ENCODE data around the gene CADPS2.

Gene CADPS2

DNA sequence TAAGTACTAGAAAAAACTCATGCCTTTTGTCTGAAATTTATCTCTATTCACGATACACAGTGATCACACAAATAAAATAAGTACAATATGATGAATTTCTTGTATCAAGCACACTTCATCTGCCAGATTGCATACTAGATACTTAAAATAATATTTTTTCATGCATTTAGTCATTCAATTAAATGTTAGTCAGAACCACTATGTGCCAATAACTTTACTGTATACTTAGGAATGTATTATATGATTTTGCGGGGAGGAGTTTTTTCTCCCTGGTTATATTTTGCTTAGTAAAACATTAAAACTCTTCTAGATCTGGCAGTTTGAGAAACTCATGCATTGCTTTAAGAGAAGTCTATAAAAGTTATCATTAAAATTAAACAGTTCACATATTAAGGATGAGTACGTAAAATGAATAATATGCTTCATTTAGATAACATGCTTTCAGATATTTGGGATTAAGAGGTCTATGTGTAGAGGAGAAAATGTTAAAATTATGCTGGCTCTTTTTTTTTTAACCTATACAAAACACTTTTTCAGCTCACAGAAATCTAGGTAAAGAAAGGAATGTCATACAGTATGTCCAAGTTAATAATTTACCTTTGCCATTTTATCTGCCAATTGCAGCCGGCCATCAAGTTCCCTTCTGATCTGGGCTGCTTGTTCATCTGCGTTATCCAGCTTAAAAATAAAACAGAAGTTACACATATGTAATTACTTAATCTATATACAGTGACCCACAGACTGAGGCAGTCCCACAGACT, 257.4 kb downstream of the CADPS2 start:
- TF ChIP-seq, protein P1, sequence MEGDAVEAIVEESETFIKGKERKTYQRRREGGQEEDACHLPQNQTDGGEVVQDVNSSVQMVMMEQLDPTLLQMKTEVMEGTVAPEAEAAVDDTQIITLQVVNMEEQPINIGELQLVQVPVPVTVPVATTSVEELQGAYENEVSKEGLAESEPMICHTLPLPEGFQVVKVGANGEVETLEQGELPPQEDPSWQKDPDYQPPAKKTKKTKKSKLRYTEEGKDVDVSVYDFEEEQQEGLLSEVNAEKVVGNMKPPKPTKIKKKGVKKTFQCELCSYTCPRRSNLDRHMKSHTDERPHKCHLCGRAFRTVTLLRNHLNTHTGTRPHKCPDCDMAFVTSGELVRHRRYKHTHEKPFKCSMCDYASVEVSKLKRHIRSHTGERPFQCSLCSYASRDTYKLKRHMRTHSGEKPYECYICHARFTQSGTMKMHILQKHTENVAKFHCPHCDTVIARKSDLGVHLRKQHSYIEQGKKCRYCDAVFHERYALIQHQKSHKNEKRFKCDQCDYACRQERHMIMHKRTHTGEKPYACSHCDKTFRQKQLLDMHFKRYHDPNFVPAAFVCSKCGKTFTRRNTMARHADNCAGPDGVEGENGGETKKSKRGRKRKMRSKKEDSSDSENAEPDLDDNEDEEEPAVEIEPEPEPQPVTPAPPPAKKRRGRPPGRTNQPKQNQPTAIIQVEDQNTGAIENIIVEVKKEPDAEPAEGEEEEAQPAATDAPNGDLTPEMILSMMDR (IDR thresholded peaks at IDR 0.05; ENCODE audit: extremely low read depth, insufficient read depth, missing control alignments), result no peak
- in situ Hi-C loops (cut with MboI; ENCODE audit: low pct_unique_long_range_greater_than_20kb, low sequenced_read_pairs, unreplicated experiment), result no loop called here
- DNase-seq (ENCODE audit: low spot score), result no peak

DNA sequence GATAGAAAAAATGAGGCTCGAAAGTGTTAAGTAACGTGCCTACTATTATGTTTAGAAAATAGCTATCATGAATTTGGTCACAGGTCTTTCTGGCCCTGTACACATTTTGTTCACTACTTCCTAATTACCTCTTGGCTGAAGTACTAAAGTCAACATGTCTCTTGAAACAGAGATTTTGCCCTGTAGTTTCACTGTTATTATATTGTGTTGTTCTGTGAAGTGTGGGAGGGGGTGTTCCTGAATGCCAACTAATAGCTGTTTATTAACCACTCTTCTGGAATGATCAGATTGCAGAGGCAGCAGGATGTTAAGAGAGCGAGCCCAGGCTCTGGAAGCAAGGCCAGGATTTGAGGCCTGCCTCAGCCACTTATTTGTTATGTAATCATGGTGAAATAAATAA, 259.5 kb downstream of the CADPS2 start:
- in situ Hi-C loops (cut with MboI; ENCODE audit: low pct_unique_long_range_greater_than_20kb, low sequenced_read_pairs, unreplicated experiment), result no loop called here
- DNase-seq (ENCODE audit: low spot score), result no peak
- TF ChIP-seq, protein P1 (IDR thresholded peaks at IDR 0.05; ENCODE audit: extremely low read depth, insufficient read depth, missing control alignments), result no peak

DNA sequence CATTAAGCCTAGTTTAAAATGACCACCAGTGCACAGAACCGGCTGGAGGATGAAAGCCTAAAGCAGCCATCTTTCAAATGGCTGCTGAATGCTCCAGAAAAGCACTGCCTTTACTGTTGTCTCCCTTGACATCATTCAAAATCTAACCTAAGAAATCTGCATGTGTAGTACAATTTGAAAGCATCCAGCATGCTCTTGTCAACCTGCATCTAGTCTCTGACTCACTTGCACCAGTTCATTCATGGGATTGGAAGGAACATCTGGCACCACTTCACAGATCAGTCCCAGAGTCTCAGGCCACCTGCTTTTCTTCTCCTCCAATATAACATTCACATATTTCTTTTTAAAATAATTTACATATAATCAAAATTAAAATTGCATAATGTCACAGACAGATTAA, 263.6 kb downstream of the CADPS2 start:
- in situ Hi-C loops (cut with MboI; ENCODE audit: low pct_unique_long_range_greater_than_20kb, low sequenced_read_pairs, unreplicated experiment), result no loop called here
- DNase-seq (ENCODE audit: low spot score), result no peak

DNA sequence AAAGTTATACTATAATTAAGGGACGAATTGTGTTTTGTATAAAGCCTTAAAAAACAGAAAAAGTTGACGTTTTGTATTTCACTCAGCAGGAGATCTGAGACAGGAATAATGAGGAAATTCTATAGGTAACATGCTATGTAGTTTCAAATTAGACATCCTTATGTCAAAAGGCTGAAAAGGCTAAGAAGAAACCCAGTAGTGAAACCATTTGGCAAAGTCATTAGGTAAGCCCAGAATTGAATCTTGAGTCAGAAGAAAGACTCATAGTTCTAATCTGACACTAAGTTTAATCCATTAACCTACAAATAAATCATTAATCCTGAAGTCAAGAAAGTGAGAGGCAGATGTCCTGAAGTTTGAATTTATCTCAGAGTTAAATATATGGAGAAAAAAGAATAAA, 266.6 kb downstream of the CADPS2 start:
- in situ Hi-C loops (cut with MboI; ENCODE audit: low pct_unique_long_range_greater_than_20kb, low sequenced_read_pairs, unreplicated experiment), result no loop called here
- DNase-seq (ENCODE audit: low spot score), result no peak
- TF ChIP-seq, protein P1 (IDR thresholded peaks at IDR 0.05; ENCODE audit: extremely low read depth, insufficient read depth, missing control alignments), result no peak

More for the DNA sequence above, 263.6 kb downstream of the CADPS2 start:
- TF ChIP-seq, protein P1 (IDR thresholded peaks at IDR 0.05; ENCODE audit: extremely low read depth, insufficient read depth, missing control alignments), result no peak

DNA sequence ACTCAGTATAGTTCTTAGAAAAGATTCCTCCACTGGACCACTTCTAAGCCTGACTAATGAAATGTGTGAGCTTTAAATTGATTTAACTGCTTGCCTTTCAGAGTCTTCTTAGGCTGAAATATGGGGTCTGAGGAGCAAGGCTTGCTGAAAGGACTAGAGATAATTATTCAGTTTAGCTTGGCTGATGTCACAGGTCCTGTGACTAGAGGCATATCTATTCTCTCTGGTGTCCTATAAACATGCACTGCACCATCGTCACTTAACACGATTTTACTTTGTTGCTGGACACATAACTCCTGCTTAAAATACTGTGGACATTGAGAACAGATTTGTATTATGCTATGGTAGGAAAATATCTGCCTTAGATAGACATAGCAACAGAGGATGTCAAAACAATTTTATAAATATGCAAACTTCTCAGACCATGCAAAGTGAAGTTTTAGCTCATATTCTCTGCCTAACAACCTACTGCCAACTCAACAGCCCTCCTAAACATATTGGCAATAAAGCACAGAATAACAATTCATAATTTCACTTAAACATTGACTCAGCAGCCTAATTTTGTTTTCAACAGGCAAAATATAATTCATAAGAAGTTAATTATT, 267.6 kb downstream of the CADPS2 start:
- in situ Hi-C loops (cut with MboI; ENCODE audit: low pct_unique_long_range_greater_than_20kb, low sequenced_read_pairs, unreplicated experiment), result no loop called here
- DNase-seq (ENCODE audit: low spot score), result no peak
- TF ChIP-seq, protein P1 (IDR thresholded peaks at IDR 0.05; ENCODE audit: extremely low read depth, insufficient read depth, missing control alignments), result no peak

DNA sequence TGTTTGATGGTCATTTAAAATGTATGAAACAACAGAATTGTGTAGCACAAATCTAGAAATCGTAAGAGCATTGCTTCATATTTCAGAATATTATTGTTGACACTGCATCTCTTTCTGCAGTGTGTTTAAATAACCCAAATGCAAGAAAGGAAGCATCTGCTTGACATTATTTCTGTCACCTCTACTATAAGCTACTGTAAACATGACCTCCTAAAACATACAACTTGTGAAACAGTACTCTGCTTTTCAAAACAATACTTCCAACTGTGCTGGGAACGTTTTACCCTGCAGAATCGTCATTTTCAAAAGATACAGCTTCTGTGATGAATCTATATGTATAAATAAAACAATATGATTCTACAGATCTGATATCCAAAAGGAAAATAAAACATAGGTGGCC, 269.3 kb downstream of the CADPS2 start:
- TF ChIP-seq, protein P1 (IDR thresholded peaks at IDR 0.05; ENCODE audit: extremely low read depth, insufficient read depth, missing control alignments), result no peak
- in situ Hi-C loops (cut with MboI; ENCODE audit: low pct_unique_long_range_greater_than_20kb, low sequenced_read_pairs, unreplicated experiment), result no loop called here
- DNase-seq (ENCODE audit: low spot score), result no peak
